ENCODE results near the gene GPATCH4.
"Not testable (repeated sequence)": the region's sequence is repeated elsewhere in the genome, so short reads cannot be mapped to it uniquely, and the experiment has no call there.

Gene GPATCH4

DNA sequence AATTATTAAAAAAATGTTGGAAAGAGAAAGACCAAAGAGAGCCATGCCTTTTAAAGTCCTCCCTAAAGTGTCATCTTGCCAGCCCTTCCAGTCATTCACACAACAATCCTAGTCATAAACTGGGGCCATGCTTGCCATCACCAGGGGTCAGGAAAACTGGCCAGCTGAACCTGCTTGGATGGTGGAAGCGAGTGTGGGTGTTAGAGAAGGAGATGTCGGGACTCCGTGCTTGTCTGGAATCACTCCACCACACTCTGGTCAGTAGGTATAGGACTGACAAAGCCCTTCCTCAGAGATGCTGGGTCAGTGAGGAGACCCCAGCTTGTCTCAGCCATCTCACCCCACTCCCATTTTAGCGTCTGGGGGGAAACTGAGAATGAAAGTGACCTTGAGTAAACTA, 14.7 kb upstream of the GPATCH4 start:
- no peak overlapping the region for H3K27ac ChIP-seq (ENCODE audit: low read length)
- no peaks in the 10 kb centered on the region for H3K4me1 ChIP-seq (ENCODE audit: control insufficient read depth, insufficient read depth, low read length)
- H3K27me3 ChIP-seq (ENCODE audit: control insufficient read depth, insufficient read depth, low read length) = no peaks in the 10 kb centered on the region
- H3K4me3 ChIP-seq (ENCODE audit: low read length) = no peak overlapping the region
- no peaks in the 10 kb centered on the region for H3K36me3 ChIP-seq (ENCODE audit: control insufficient read depth, insufficient read depth, low read length)
- DNase-seq (ENCODE audit: low read depth, low spot score) = no peak
- no peaks in the 10 kb centered on the region for H3K9me3 ChIP-seq (ENCODE audit: control insufficient read depth, insufficient read depth, low read length)
- WGBS (ENCODE audit: insufficient coverage, insufficient read length) = no CpG with 5 or more reads among the region's 4 CpGs

GRCh38 chr1:156612666-156613065, 11.4 kb upstream of the GPATCH4 start:
- Histone ChIP-seq H3K27me3 (ENCODE audit: control insufficient read depth, insufficient read depth, low read length) (0 out of 2 replicates have a peak, but pooled peaks cover 3% of the 10 kb centered on the region), H3K36me3 (ENCODE audit: control insufficient read depth, insufficient read depth, low read length) (no peaks in the 10 kb centered on the region), H3K9me3 (ENCODE audit: control insufficient read depth, insufficient read depth, low read length) (no peaks in the 10 kb centered on the region), H3K4me3 (ENCODE audit: low read length) (no peak overlapping the region), H3K4me1 (ENCODE audit: control insufficient read depth, insufficient read depth, low read length) (no peaks in the 10 kb centered on the region; the same call in 1 of the 2 replicates), H3K27ac (ENCODE audit: low read length) (no peak overlapping the region)
- no CpG with 5 or more reads among the region's 3 CpGs for WGBS (ENCODE audit: insufficient coverage, insufficient read length)
- DNase-seq (ENCODE audit: low read depth, low spot score) = no peak

- not testable (repeated sequence) for DNase-seq (ENCODE audit: low read depth, low spot score); H3K27me3 ChIP-seq (ENCODE audit: control insufficient read depth, insufficient read depth, low read length); H3K4me3 ChIP-seq (ENCODE audit: low read length); H3K27ac ChIP-seq (ENCODE audit: low read length); H3K4me1 ChIP-seq (ENCODE audit: control insufficient read depth, insufficient read depth, low read length); H3K36me3 ChIP-seq (ENCODE audit: control insufficient read depth, insufficient read depth, low read length); H3K9me3 ChIP-seq (ENCODE audit: control insufficient read depth, insufficient read depth, low read length)
- no CpG with 5 or more reads among the region's 9 CpGs for WGBS (ENCODE audit: insufficient coverage, insufficient read length)
These were observed 8.8 kb upstream of the GPATCH4 start for GRCh38 chr1:156610072-156610471.

- H3K36me3 ChIP-seq (ENCODE audit: control insufficient read depth, insufficient read depth, low read length) = no peaks in the 10 kb centered on the region
- H3K4me1 ChIP-seq (ENCODE audit: control insufficient read depth, insufficient read depth, low read length) = no peaks in the 10 kb centered on the region; the same call in 1 of the 2 replicates
- H3K27ac ChIP-seq (ENCODE audit: low read length) = no peak overlapping the region
- no CpG with 5 or more reads among the region's 6 CpGs for WGBS (ENCODE audit: insufficient coverage, insufficient read length)
- no peak for DNase-seq (ENCODE audit: low read depth, low spot score)
- H3K27me3 ChIP-seq (ENCODE audit: control insufficient read depth, insufficient read depth, low read length) = 0 out of 2 replicates have a peak, but pooled peaks cover 3% of the 10 kb centered on the region
- no peak overlapping the region for H3K4me3 ChIP-seq (ENCODE audit: low read length)
- H3K9me3 ChIP-seq (ENCODE audit: control insufficient read depth, insufficient read depth, low read length) = no peaks in the 10 kb centered on the region
These were observed 7.7 kb upstream of the GPATCH4 start for GRCh38 chr1:156608981-156609380.

- no peaks in the 10 kb centered on the region for H3K36me3 ChIP-seq (ENCODE audit: control insufficient read depth, insufficient read depth, low read length)
- no peak overlapping the region for H3K27ac ChIP-seq (ENCODE audit: low read length)
- no CpG with 5 or more reads among the region's 7 CpGs for WGBS (ENCODE audit: insufficient coverage, insufficient read length)
- H3K4me3 ChIP-seq (ENCODE audit: low read length) = no peak overlapping the region
- H3K27me3 ChIP-seq (ENCODE audit: control insufficient read depth, insufficient read depth, low read length) = 0 out of 2 replicates have a peak, but pooled peaks cover 3% of the 10 kb centered on the region
- no peaks in the 10 kb centered on the region for H3K9me3 ChIP-seq (ENCODE audit: control insufficient read depth, insufficient read depth, low read length)
- no peaks in the 10 kb centered on the region; the same call in 1 of the 2 replicates for H3K4me1 ChIP-seq (ENCODE audit: control insufficient read depth, insufficient read depth, low read length)
- no peak for DNase-seq (ENCODE audit: low read depth, low spot score)
These were observed 6.9 kb upstream of the GPATCH4 start for GRCh38 chr1:156608036-156608674.

GRCh38 chr1:156607344-156607743, 6.1 kb upstream of the GPATCH4 start:
- H3K9me3 ChIP-seq (ENCODE audit: control insufficient read depth, insufficient read depth, low read length); H3K27me3 ChIP-seq (ENCODE audit: control insufficient read depth, insufficient read depth, low read length); H3K27ac ChIP-seq (ENCODE audit: low read length); H3K4me1 ChIP-seq (ENCODE audit: control insufficient read depth, insufficient read depth, low read length); H3K36me3 ChIP-seq (ENCODE audit: control insufficient read depth, insufficient read depth, low read length); DNase-seq (ENCODE audit: low read depth, low spot score); H3K4me3 ChIP-seq (ENCODE audit: low read length): not testable (repeated sequence)
- WGBS (ENCODE audit: insufficient coverage, insufficient read length) = no CpG with 5 or more reads among the region's 4 CpGs

DNA sequence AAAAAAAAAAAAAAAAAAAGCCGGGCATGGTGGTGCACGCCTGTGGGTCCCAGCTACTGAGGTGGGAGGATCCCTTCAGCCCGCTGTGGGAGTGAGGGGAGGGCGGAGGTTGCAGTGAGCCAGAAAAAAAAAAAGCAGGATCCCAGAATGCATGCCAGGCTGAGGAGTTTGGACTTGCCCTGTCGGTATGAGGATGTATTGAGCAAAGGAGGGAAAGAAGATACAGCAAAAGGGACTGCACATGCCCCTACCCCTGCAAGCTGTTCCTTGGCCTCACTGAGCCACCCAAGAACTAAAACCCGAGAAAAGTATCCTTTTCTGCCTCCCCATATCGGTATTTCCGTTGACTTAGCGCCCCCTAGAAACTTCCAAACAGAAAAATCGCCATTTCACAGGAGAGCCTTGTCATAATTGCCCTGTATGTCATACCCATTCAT, 1.3 kb upstream of the GPATCH4 start:
- H3K4me3 ChIP-seq (ENCODE audit: low read length) = no peak overlapping the region
- H3K4me1 ChIP-seq (ENCODE audit: control insufficient read depth, insufficient read depth, low read length) = no peaks in the 10 kb centered on the region
- no peak for DNase-seq (ENCODE audit: low read depth, low spot score)
- H3K27me3 ChIP-seq (ENCODE audit: control insufficient read depth, insufficient read depth, low read length) = no peaks in the 10 kb centered on the region
- WGBS (ENCODE audit: insufficient coverage, insufficient read length) = no CpG with 5 or more reads among the region's 10 CpGs
- peaks cover 8% of the 10 kb centered on the region for H3K36me3 ChIP-seq (ENCODE audit: control insufficient read depth, insufficient read depth, low read length)
- no peak overlapping the region for H3K27ac ChIP-seq (ENCODE audit: low read length)
- no peaks in the 10 kb centered on the region for H3K9me3 ChIP-seq (ENCODE audit: control insufficient read depth, insufficient read depth, low read length)

- no peak for DNase-seq (ENCODE audit: low read depth, low spot score)
- Histone ChIP-seq H3K4me3 (ENCODE audit: low read length) (no peak overlapping the region; the same call in 1 of the 2 replicates), H3K36me3 (ENCODE audit: control insufficient read depth, insufficient read depth, low read length) (peaks cover 14% of the 10 kb centered on the region), H3K27me3 (ENCODE audit: control insufficient read depth, insufficient read depth, low read length) (no peaks in the 10 kb centered on the region), H3K4me1 (ENCODE audit: control insufficient read depth, insufficient read depth, low read length) (no peaks in the 10 kb centered on the region), H3K9me3 (ENCODE audit: control insufficient read depth, insufficient read depth, low read length) (no peaks in the 10 kb centered on the region), H3K27ac (ENCODE audit: low read length) (no peak overlapping the region)
- no CpG with 5 or more reads among the region's 12 CpGs for WGBS (ENCODE audit: insufficient coverage, insufficient read length)
These were observed 613 bp upstream of the GPATCH4 start for GRCh38 chr1:156601892-156602291.

DNA sequence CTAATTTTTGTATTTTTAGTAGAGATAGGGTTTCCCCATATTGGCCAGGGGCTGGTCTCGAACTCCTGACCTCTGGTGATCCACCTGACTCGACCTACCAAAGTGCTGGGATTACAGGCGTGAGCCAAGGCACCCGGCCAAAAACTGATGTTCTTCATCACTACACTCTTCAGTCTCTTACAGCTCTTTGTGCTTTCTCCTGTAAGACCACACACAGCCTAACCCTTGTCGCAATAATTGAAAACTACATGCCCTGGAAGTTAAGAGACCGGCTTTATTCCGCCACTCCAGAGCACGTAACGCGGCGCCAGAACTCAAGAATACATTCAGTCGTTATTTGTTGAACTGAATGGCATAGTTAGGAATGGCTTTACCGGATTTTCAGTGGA, 552 bp downstream of the GPATCH4 start:
- H3K9me3 ChIP-seq (ENCODE audit: control insufficient read depth, insufficient read depth, low read length) = no peaks in the 10 kb centered on the region
- DNase-seq (ENCODE audit: low read depth, low spot score) = no peak
- no peaks in the 10 kb centered on the region for H3K27me3 ChIP-seq (ENCODE audit: control insufficient read depth, insufficient read depth, low read length)
- WGBS (ENCODE audit: insufficient coverage, insufficient read length) = no CpG with 5 or more reads among the region's 13 CpGs
- H3K27ac ChIP-seq (ENCODE audit: low read length) = no peak overlapping the region
- peaks cover 23% of the 10 kb centered on the region for H3K36me3 ChIP-seq (ENCODE audit: control insufficient read depth, insufficient read depth, low read length)
- H3K4me1 ChIP-seq (ENCODE audit: control insufficient read depth, insufficient read depth, low read length) = no peaks in the 10 kb centered on the region
- peak overlapping the region; percentile 93 for H3K4me3 ChIP-seq (ENCODE audit: low read length)

GRCh38 chr1:156599811-156600210, 1.5 kb downstream of the GPATCH4 start:
- no peak for DNase-seq (ENCODE audit: low read depth, low spot score)
- no peaks in the 10 kb centered on the region for H3K4me1 ChIP-seq (ENCODE audit: control insufficient read depth, insufficient read depth, low read length)
- no CpG with 5 or more reads among the region's 3 CpGs for WGBS (ENCODE audit: insufficient coverage, insufficient read length)
- H3K36me3 ChIP-seq (ENCODE audit: control insufficient read depth, insufficient read depth, low read length) = peaks cover 31% of the 10 kb centered on the region
- H3K4me3 ChIP-seq (ENCODE audit: low read length) = no peak overlapping the region
- H3K27ac ChIP-seq (ENCODE audit: low read length) = no peak overlapping the region
- no peaks in the 10 kb centered on the region for H3K9me3 ChIP-seq (ENCODE audit: control insufficient read depth, insufficient read depth, low read length)
- no peaks in the 10 kb centered on the region for H3K27me3 ChIP-seq (ENCODE audit: control insufficient read depth, insufficient read depth, low read length)
